Fibroblast of lung (primary cell): ENCODE measurements around the gene MYMX. TPM values are rescaled to one million over a fixed set of nuclear protein-coding genes. Genes with fewer than 3 reads are reported as not detected.
A peak's percentile ranks its signal among the peaks of the same experiment; 100 is the strongest.

Experiments
- DNase-seq, 2 donors: peaks; one replicate each; pipeline versions ENCODE4 v3.0.0 to v3.0.0-alpha.2; 2010; ENCODE audit warnings: low read depth in 2 of 2
- H2AFZ ChIP-seq: 2 replicates; pipeline ENCODE4 v1.5.1; 2012; ENCODE audit warnings: low read length, control low read depth, inconsistent platforms
- H3K27ac ChIP-seq: 2 replicates; pipeline ENCODE4 v1.5.1; 2011; ENCODE audit warnings: low read length, control low read depth; ENCODE audit not compliant: insufficient read depth
- H3K27me3 ChIP-seq: 2 replicates; pipeline ENCODE4 v1.5.1; 2011; ENCODE audit warnings: mild to moderate bottlenecking, low read length; ENCODE audit not compliant: control insufficient read depth, insufficient read depth
- H3K36me3 ChIP-seq: 2 replicates; pipeline ENCODE4 v1.5.1; 2011; ENCODE audit warnings: low read length; ENCODE audit not compliant: control insufficient read depth, insufficient read depth
- H3K4me1 ChIP-seq: 2 replicates; pipeline ENCODE4 v1.5.1; 2011; ENCODE audit warnings: low read length; ENCODE audit not compliant: control insufficient read depth, insufficient read depth; ENCODE audit errors: extremely low read depth
- H3K4me2 ChIP-seq: 2 replicates; pipeline ENCODE4 v1.5.1; 2011; ENCODE audit warnings: low read length, control low read depth; ENCODE audit not compliant: insufficient read depth; ENCODE audit errors: extremely low read depth
- H3K4me3 ChIP-seq, 4 experiments: fragments of 200-600 bp in 1 of 4; sonication (generic) in 1 of 4; replicated peaks in 1 of 4; 2 replicates each; pipeline ENCODE4 v1.5.1; 2011 to 2016; ENCODE audit warnings: low read length in 4 of 4, low read depth in 3 of 4, mild to moderate bottlenecking in 3 of 4, control low read depth in 2 of 4, inconsistent platforms in 1 of 4, mixed read lengths in 1 of 4; ENCODE audit not compliant: insufficient read depth in 1 of 4; ENCODE audit errors: control extremely low read depth in 1 of 4
- H3K79me2 ChIP-seq: 2 replicates; pipeline ENCODE4 v1.5.1; 2012; ENCODE audit warnings: mild to moderate bottlenecking, low read length, inconsistent platforms; ENCODE audit not compliant: control insufficient read depth, insufficient read depth
- H3K9ac ChIP-seq: 2 replicates; pipeline ENCODE4 v1.5.1; 2011; ENCODE audit warnings: mild to moderate bottlenecking, low read length, control low read depth; ENCODE audit not compliant: insufficient read depth
- H3K9me3 ChIP-seq: 2 replicates; pipeline ENCODE4 v1.5.1; 2012; ENCODE audit warnings: low read depth, low read length; ENCODE audit not compliant: control insufficient read depth, insufficient read depth
- H4K20me1 ChIP-seq: 2 replicates; pipeline ENCODE4 v1.5.1; 2011; ENCODE audit warnings: low read length; ENCODE audit not compliant: control insufficient read depth, insufficient read depth; ENCODE audit errors: extremely low read depth
- CTCF ChIP-seq, 2 donors: IDR thresholded peaks in 1 of 2; conservative IDR thresholded peaks in 1 of 2; 1 replicate in 1 of 2; 2 replicates in 1 of 2; pipeline ENCODE4 v1.5.1; 2011 to 2012; ENCODE audit warnings: low read length in 2 of 2, control low read depth in 1 of 2, inconsistent platforms in 1 of 2, low read depth in 1 of 2, mild to moderate bottlenecking in 1 of 2
- EZH2 ChIP-seq: IDR thresholded peaks from 2 replicates; pipeline ENCODE4 v1.5.1; 2012; ENCODE audit warnings: low read length, control low read depth, mild to moderate bottlenecking; ENCODE audit errors: missing control alignments
- polyA plus RNA-seq, 2 donors: library from polyadenylated mRNA; depleted of rRNA in 1 of 2; stranded (reverse) in 1 of 2; unstranded in 1 of 2; fragments of >200 nt; gene quantifications; 2 replicates each; pipeline ENCODE4 v1.2.1, GENCODE V29; 2011 to 2012; ENCODE audit warnings: missing spikeins in 1 of 2
- total RNA-seq: library from RNA; depleted of rRNA; stranded (reverse); fragments of >200 nt; gene quantifications from 2 replicates; pipeline ENCODE4 v1.2.1, GENCODE V29; 2014

MYMX gene
- total and polyA plus RNA-seq, 2 donors (not counting 1 experiment from before 2014, with no cell fraction given), result not detected

GRCh38 chr6:44245391-44245911 lies 28.7 kb downstream of the MYMX start:
- H3K27me3 ChIP-seq, result no peaks in the 10 kb centered on the region
- no peak for DNase-seq
- peaks cover 36% of the 10 kb centered on the region for H3K79me2 ChIP-seq
- H3K4me3 ChIP-seq, result peak overlapping the region; percentile 49 to 91 (median 77)
- no peak overlapping the region for H3K27ac ChIP-seq
- TF ChIP-seq CTCF (conservative IDR thresholded peaks at IDR 0.05 in 1 of 2, IDR thresholded peaks at IDR 0.05 in 1 of 2; ENCODE audit: low read depth in 1 of 2, low read length in 2 of 2) (no peak), EZH2 (no peak)
- H3K9me3 ChIP-seq, result no peaks in the 10 kb centered on the region
- H3K9ac ChIP-seq, result no peak overlapping the region
- peaks cover 6% of the 10 kb centered on the region for H4K20me1 ChIP-seq
- H3K4me1 ChIP-seq, result peaks cover 4% of the 10 kb centered on the region
- H2AFZ ChIP-seq, result peak overlapping the region; percentile 74
- H3K36me3 ChIP-seq, result peaks cover 8% of the 10 kb centered on the region
- peak overlapping the region; percentile 80 for H3K4me2 ChIP-seq

GRCh38 chr6:44245912-44246662 lies 29.4 kb downstream of the MYMX start:
- peaks cover 4% of the 10 kb centered on the region for H3K4me1 ChIP-seq
- peaks cover 13% of the 10 kb centered on the region for H3K36me3 ChIP-seq
- H4K20me1 ChIP-seq, result peaks cover 8% of the 10 kb centered on the region
- peaks cover 42% of the 10 kb centered on the region for H3K79me2 ChIP-seq
- TF ChIP-seq CTCF (conservative IDR thresholded peaks at IDR 0.05 in 1 of 2, IDR thresholded peaks at IDR 0.05 in 1 of 2; ENCODE audit: low read depth in 1 of 2, low read length in 2 of 2) (peak in 1 of 2 donors; percentile 21), EZH2 (no peak)
- H3K27ac ChIP-seq, result peak overlapping the region; percentile 76
- H2AFZ ChIP-seq, result peak overlapping the region; percentile 87
- peak overlapping the region; percentile 80 for H3K4me2 ChIP-seq
- H3K9me3 ChIP-seq, result no peaks in the 10 kb centered on the region
- H3K27me3 ChIP-seq, result no peaks in the 10 kb centered on the region
- peak overlapping the region; percentile 55 for H3K9ac ChIP-seq
- peak; percentile 85 to 86 for DNase-seq
- H3K4me3 ChIP-seq, result peak overlapping the region; percentile 69 to 91 (median 86)

GRCh38 chr6:44246663-44247337 lies 30.1 kb downstream of the MYMX start, which contains the start of gene HSP90AB1:
TSS of gene HSP90AB1 (plus strand) at chr6:44247101. CDS start at chr6:44248630, 1,529 bp downstream.
- H2AFZ ChIP-seq, result peak within 1 kb of the TSS; percentile 87
- no peaks in the 10 kb centered on the region for H3K9me3 ChIP-seq
- peak within 1 kb of the TSS; percentile 80 for H3K4me2 ChIP-seq
- peaks cover 8% of the 10 kb centered on the region for H4K20me1 ChIP-seq
- H3K9ac ChIP-seq, result peak within 1 kb of the TSS; percentile 75
- peaks cover 46% of the 10 kb centered on the region for H3K79me2 ChIP-seq
- TF ChIP-seq CTCF (conservative IDR thresholded peaks at IDR 0.05 in 1 of 2, IDR thresholded peaks at IDR 0.05 in 1 of 2; ENCODE audit: low read depth in 1 of 2, low read length in 2 of 2), result no peak
- H3K27me3 ChIP-seq, result no peaks in the 10 kb centered on the region
- peaks cover 5% of the 10 kb centered on the region for H3K4me1 ChIP-seq
- peak within 1 kb of the TSS; percentile 85 for H3K27ac ChIP-seq
- peak within 1 kb of the TSS; percentile 69 to 91 (median 86) for H3K4me3 ChIP-seq
- DNase-seq, result peak; percentile 99 to 100
- H3K36me3 ChIP-seq, result peaks cover 17% of the 10 kb centered on the region
